D721Med (cell line): ENCODE data around the gene C1orf35.

Experiments used
- DNase-seq: peaks from one replicate; pipeline ENCODE4 v3.0.0; 2011; ENCODE audit warnings: low spot score; ENCODE audit not compliant: insufficient read length
- FAIRE-seq: peaks from 2 replicates; lab custom pipeline; 2011; peaks lifted over from hg19 to GRCh38; lab: Jason Lieb, UNC
- CTCF ChIP-seq: IDR thresholded peaks from 2 replicates; pipeline ENCODE4 v1.5.1; 2012; ENCODE audit warnings: mild to moderate bottlenecking, control low read depth; ENCODE audit not compliant: insufficient read depth; ENCODE audit errors: missing control alignments

The C1orf35 gene

GRCh38 chr1:228061411-228062084, 41.6 kb downstream of the C1orf35 start:
- no peak for TF ChIP-seq CTCF
- DNase-seq: no peak
- no peak for FAIRE-seq

- TF ChIP-seq CTCF: no peak
- DNase-seq (no peak), FAIRE-seq (no peak)
Observed at GRCh38 chr1:228060458-228061190, 42.5 kb downstream of the C1orf35 start.

DNA sequence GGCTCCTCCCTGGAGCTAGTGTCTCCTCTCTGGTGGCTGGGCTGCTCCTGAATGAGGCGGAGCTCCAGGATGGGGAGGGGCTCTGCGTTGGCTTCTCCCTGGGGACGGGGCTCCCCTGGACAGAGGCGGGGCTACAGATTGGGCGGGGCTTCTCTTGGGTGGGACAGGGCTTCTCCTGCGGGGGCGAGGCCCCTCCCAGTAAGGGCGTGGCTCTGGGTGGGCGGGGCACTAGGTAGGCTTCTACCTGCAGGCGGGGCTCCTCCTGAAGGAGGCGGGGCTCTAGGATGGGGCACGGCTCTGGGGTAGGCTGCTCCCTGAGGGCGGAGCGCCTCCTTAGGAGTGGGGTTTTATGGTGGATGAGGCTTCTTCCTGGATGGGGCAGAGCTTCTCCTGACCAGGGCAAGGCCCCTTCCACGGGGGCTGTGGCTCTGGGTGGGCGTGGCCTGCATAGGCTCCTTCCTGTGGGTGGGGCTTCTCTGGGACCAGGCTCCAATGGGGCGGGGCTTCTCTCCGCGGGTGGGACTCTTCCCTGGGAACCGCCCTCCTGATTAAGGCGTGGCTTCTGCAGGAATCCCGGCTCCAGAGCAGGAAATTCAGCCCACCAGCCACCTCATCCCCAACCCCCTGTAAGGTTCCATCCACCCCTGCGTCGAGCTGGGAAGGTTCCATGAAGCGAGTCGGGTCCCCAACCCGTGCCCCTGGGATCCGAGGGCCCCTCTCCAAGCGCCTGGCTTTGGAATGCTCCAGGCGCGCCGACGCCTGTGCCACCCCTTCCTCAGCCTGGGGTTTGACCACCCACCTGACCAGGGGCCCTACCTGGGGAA, 43.3 kb downstream of the C1orf35 start:
- FAIRE-seq: no peak

GRCh38 chr1:228058949-228059633, 44.0 kb downstream of the C1orf35 start:
- no peak for TF ChIP-seq CTCF
- FAIRE-seq: no peak
- no peak for DNase-seq

More for the DNA sequence above, 43.3 kb downstream of the C1orf35 start:
- TF ChIP-seq CTCF: no peak
- no peak for DNase-seq

DNA sequence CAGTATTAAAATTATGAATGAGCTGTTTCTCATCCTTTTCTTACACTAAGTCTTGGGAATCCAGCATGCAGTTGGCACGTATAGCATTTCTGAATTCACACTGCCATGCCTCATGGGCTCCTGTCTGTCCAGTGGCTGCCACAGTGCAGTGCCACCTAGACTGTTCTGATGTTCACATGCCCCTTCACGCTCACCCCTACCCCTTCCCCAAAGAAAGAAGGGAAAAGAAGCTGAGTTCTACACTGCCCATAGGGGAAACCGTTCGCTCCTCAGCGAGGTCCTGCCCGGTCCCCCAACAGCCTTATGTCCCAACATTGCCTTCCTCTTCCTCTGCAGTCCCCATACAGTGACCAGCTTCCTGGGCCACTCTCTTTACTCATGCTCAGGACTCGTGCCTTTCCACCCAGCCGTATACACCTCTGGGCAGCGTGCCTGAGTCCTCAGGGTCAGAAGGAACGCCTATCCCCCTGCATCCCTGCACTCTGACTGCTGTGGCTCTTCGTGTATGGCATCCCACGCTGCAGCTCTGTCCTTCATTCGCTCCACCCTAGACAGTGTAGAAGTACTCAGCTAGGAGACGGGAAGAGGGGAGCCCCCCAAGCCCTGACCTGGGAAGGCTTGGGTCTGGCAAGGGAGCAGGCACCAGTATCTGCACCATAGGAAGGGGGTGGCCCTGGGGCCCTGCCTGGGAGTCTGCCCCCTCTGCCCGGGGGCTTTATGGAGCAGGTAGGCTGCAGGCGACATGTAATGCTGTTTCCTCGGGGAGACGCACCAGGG, 44.8 kb downstream of the C1orf35 start:
- TF ChIP-seq CTCF: no peak
- FAIRE-seq (no peak), DNase-seq (no peak)
